Neuron (in vitro differentiated cells): ENCODE results near the gene CROT.

Experiments used
- H2AFZ ChIP-seq: one replicate; pipeline ENCODE4 v1.6.1; 2013; ENCODE audit warnings: low read depth, mild to moderate bottlenecking, inconsistent platforms, low read length, moderate library complexity
- H3K27me3 ChIP-seq: one replicate; pipeline ENCODE4 v1.6.1; 2013; ENCODE audit warnings: low read length; ENCODE audit not compliant: insufficient read depth
- H3K36me3 ChIP-seq: one replicate; pipeline ENCODE4 v1.6.1; 2013; ENCODE audit warnings: low read length; ENCODE audit not compliant: insufficient read depth
- H3K4me1 ChIP-seq: one replicate; pipeline ENCODE4 v1.6.1; 2013; ENCODE audit warnings: low read length; ENCODE audit not compliant: insufficient read depth
- H3K4me3 ChIP-seq: 2 replicates; pipeline ENCODE4 v1.5.1; 2013; ENCODE audit warnings: mild to moderate bottlenecking, low read length, moderate library complexity
- H3K9me3 ChIP-seq: one replicate; pipeline ENCODE4 v1.6.1; 2013; ENCODE audit warnings: low read length

The CROT gene

GRCh38 chr7:87404674-87405073, 59.2 kb downstream of the CROT start:
- Histone ChIP-seq H3K4me1 (no peaks in the 10 kb centered on the region), H3K36me3 (no peaks in the 10 kb centered on the region), H3K27me3 (no peaks in the 10 kb centered on the region), H3K9me3 (no peaks in the 10 kb centered on the region), H2AFZ (no peak overlapping the region), H3K4me3 (no peak overlapping the region)

GRCh38 chr7:87411186-87411585, 65.7 kb downstream of the CROT start:
- Histone ChIP-seq H3K4me3 (no peak overlapping the region), H3K36me3 (no peaks in the 10 kb centered on the region), H3K27me3 (no peaks in the 10 kb centered on the region), H2AFZ (no peak overlapping the region), H3K4me1 (peaks cover 9% of the 10 kb centered on the region), H3K9me3 (no peaks in the 10 kb centered on the region)

DNA sequence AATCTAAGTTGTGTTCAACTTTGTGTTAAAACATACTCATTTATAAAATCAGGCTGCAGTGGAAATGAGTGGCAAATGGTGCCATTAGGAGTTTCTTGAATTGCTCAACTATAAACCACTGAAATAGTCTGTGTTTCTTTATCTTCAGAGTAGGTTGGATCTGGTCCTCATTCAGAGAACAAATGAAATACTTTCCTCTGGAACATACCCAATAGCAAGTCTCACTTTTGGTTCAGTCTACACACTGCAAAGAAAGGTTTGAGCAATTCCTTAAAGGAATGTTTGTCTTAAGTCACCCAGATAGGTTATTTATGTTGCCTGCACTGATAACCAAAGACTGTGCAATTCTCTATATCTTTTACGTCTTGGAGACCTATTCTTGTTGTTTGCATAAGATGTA, 67.6 kb downstream of the CROT start:
- Histone ChIP-seq H3K36me3 (no peaks in the 10 kb centered on the region), H2AFZ (no peak overlapping the region), H3K27me3 (no peaks in the 10 kb centered on the region), H3K4me1 (peaks cover 9% of the 10 kb centered on the region), H3K4me3 (no peak overlapping the region), H3K9me3 (no peaks in the 10 kb centered on the region)

DNA sequence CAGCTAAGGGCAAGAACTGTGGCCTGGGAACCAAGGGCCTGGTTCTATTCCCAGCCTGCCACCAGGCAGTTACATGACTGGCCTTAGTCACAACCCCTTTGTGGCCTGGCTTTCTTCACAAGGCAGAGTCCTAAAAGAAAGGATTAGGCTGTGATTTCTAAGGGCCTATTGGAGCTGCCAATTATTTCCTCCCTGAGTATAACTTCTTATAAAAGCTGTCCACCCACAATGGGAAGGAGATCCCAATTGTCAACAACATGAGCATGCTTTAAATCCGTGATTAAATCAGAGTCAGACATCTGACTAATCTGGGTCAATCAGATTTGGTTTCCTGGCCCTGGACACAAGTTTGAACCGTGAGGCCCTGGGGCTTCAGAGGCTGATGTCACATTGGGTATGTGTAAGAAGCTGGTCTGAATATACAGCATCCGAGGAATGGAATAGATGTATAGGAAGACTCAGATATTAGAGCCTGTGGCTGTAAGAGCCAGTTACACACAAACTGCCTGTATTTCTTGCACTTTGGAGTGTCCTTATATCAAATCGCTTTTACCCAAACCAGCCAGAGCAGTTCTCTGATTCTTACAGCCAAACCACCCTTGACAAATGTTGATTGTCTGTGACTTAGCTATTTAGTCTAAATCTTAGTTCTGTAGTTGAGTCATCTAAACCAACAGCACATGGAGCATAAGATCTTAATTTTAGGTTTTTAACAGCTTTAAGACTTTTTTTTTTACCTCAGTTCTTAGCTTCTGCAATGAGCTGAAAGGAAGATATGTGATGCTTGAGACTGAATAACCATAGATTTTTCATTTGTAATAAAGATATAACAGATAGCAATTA, 68.7 kb downstream of the CROT start:
- Histone ChIP-seq H2AFZ (peak overlapping the region; percentile 8), H3K4me3 (no peak overlapping the region), H3K9me3 (no peaks in the 10 kb centered on the region), H3K4me1 (peaks cover 9% of the 10 kb centered on the region), H3K36me3 (no peaks in the 10 kb centered on the region), H3K27me3 (no peaks in the 10 kb centered on the region)

- Histone ChIP-seq H2AFZ (no peak overlapping the region), H3K27me3 (no peaks in the 10 kb centered on the region), H3K9me3 (no peaks in the 10 kb centered on the region), H3K4me1 (peaks cover 9% of the 10 kb centered on the region), H3K4me3 (no peak overlapping the region), H3K36me3 (no peaks in the 10 kb centered on the region)
Measured at GRCh38 chr7:87414794-87415188, 69.3 kb downstream of the CROT start.

- H3K9me3 ChIP-seq: no peaks in the 10 kb centered on the region
- H3K27me3 ChIP-seq: no peaks in the 10 kb centered on the region
- H3K4me1 ChIP-seq: peaks cover 9% of the 10 kb centered on the region
- no peaks in the 10 kb centered on the region for H3K36me3 ChIP-seq
- no peak overlapping the region for H2AFZ ChIP-seq
- H3K4me3 ChIP-seq: no peak overlapping the region
Measured at GRCh38 chr7:87416682-87417587, 71.5 kb downstream of the CROT start.

- Histone ChIP-seq H3K36me3 (no peaks in the 10 kb centered on the region), H3K27me3 (no peaks in the 10 kb centered on the region), H3K4me1 (no peaks in the 10 kb centered on the region), H3K9me3 (no peaks in the 10 kb centered on the region), H3K4me3 (no peak overlapping the region), H2AFZ (no peak overlapping the region)
Measured at GRCh38 chr7:87420173-87420572, 74.7 kb downstream of the CROT start.

GRCh38 chr7:87424075-87424474, 78.6 kb downstream of the CROT start:
- no peaks in the 10 kb centered on the region for H3K9me3 ChIP-seq
- no peak overlapping the region for H3K4me3 ChIP-seq
- no peaks in the 10 kb centered on the region for H3K27me3 ChIP-seq
- H2AFZ ChIP-seq: no peak overlapping the region
- H3K36me3 ChIP-seq: no peaks in the 10 kb centered on the region
- no peaks in the 10 kb centered on the region for H3K4me1 ChIP-seq

GRCh38 chr7:87426160-87426559, 80.7 kb downstream of the CROT start:
- H2AFZ ChIP-seq: no peak overlapping the region
- H3K9me3 ChIP-seq: no peaks in the 10 kb centered on the region
- no peaks in the 10 kb centered on the region for H3K36me3 ChIP-seq
- no peak overlapping the region for H3K4me3 ChIP-seq
- no peaks in the 10 kb centered on the region for H3K27me3 ChIP-seq
- H3K4me1 ChIP-seq: no peaks in the 10 kb centered on the region

DNA sequence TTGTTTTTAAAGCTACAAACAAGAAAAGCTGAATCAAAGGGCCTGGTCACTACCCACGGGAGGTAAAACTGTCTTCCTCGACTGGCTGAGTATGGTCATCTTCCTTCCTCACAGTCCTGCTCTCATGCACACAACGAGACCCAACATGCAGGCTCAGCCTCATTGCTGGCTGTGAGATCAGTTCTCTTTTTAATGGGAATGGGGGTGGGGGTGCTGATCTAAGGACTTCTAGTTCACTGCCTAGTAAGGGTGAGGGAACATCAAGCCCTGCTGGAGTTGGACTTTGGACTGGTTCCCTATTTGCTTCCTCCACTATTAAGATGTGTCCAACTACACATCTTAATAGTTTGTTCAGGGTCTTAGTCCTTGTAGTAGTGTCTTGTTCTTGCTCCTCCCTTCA, 81.8 kb downstream of the CROT start:
- Histone ChIP-seq H2AFZ (no peak overlapping the region), H3K4me3 (no peak overlapping the region), H3K27me3 (no peaks in the 10 kb centered on the region), H3K9me3 (no peaks in the 10 kb centered on the region), H3K4me1 (no peaks in the 10 kb centered on the region), H3K36me3 (no peaks in the 10 kb centered on the region)

DNA sequence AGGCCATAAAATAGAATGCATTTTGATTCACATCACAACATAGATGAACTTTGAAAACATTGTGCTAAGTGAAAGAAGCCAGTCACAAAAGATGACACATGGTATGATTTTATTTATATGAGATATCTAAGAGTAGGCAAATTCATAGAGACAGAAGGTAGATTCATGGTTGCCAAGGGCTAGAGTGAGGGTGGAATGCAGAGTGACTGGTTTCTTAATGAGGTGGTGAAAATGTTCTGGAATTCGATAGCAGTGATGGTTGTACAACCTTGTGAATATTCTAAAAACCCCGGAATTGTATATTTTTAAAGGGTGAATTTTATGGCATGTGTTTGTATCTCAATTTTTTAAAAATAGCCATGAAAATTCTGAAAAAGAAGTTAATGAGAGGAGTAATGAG, 87.1 kb downstream of the CROT start:
- H3K36me3 ChIP-seq: no peaks in the 10 kb centered on the region
- no peaks in the 10 kb centered on the region for H3K9me3 ChIP-seq
- H3K4me1 ChIP-seq: no peaks in the 10 kb centered on the region
- H2AFZ ChIP-seq: no peak overlapping the region
- H3K27me3 ChIP-seq: no peaks in the 10 kb centered on the region
- no peak overlapping the region for H3K4me3 ChIP-seq

DNA sequence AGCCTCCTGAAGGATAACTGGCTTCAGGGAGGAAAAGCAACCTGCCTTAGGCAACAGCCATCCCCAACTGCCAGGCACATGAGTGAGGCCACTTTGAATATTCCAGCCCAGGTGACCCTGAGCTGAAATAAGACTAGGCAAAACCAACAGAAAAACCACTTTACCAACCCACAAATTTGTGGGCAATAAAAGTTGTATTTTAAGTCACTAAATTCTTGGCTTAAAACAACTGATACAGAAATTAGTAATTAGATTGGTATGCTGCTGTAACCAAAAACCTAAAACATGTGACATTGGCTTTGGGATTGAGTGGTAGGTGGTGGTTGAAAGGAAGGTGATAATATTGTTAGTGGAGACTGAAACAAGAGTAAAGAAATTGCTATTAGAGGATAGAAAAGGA, 90.1 kb downstream of the CROT start:
- Histone ChIP-seq H3K4me3 (no peak overlapping the region), H2AFZ (no peak overlapping the region), H3K9me3 (no peaks in the 10 kb centered on the region), H3K4me1 (no peaks in the 10 kb centered on the region), H3K27me3 (no peaks in the 10 kb centered on the region), H3K36me3 (no peaks in the 10 kb centered on the region)

DNA sequence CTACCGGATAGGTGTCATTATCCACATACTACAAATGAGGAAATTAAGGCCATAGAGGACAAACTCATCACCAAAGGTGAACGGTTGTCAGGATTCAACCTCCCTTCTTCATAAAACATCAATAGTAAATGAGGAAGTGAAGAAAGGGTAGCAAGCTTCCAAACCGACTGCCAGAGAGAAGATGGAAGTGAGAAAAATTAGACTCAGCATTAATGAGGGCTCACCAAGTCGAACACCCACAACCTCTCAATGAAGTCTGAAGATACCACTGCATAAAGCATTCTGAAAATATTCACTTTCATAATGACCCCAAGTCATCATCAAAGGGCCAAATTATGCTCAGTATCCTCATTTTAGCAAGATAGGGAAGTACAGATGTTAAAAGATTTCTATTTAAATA, 100.4 kb downstream of the CROT start:
- Histone ChIP-seq H3K9me3 (no peaks in the 10 kb centered on the region), H2AFZ (no peak overlapping the region), H3K27me3 (no peaks in the 10 kb centered on the region), H3K4me1 (peaks cover 3% of the 10 kb centered on the region), H3K36me3 (no peaks in the 10 kb centered on the region), H3K4me3 (no peak overlapping the region)
